Fibroblast of pulmonary artery (primary cell): ENCODE data around the gene MSRB3.

Experiments
- DNase-seq: peaks from one replicate; pipeline ENCODE4 v3.0.0-alpha.2; 2010; ENCODE audit warnings: low read depth
- H3K4me3 ChIP-seq: replicated peaks from 2 replicates; pipeline ENCODE4 v1.5.1; 2011; ENCODE audit warnings: low read depth, mild to moderate bottlenecking, control low read depth, low read length, moderate library complexity
- CTCF ChIP-seq: IDR thresholded peaks from 2 replicates; pipeline ENCODE4 v1.5.1; 2011; ENCODE audit warnings: mild to moderate bottlenecking, control low read depth, low read length, inconsistent platforms; ENCODE audit errors: missing control alignments

Gene MSRB3

DNA sequence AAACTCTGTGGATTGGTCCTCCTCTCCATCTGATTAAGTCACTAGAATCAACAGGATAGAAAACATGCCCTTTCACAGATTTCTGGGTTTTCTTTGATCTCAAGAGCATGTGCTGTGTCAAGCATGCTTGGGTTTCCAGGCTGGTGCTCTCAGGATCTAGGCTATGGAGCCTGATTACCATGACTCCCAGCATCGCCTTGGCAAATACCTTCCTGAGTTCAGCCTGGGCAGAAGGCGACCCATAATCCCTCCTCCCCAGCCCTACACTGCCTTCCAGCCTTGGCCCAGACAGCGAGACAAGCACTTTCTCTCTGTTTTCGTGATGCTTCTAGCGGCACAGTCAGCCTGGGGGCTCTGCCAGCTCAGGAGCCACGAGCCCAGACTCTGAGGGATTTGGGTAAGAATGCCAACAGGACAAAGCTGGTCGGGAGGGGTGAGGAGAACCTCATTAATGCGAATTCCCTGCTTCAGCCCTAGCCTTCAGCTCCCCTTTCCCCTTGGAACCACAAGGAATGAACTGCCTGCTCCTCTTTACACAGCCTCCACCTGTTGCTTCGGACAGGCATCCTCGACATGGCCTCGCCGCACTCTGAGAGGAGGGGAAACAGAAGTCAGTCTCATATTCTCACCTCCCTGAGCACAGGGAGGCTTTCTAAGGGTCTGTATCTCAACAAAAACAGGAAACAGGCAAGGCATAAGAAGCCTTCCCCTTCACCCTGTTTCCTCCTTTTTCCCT lies 227.1 kb downstream of the MSRB3 start:
- TF ChIP-seq CTCF: no peak
- DNase-seq: no peak
- no peak overlapping the region for H3K4me3 ChIP-seq

- no peak for TF ChIP-seq CTCF
- no peak for DNase-seq
- H3K4me3 ChIP-seq: no peak overlapping the region
These were observed 230.0 kb downstream of the MSRB3 start for GRCh38 chr12:65508276-65509035.

- no peak for DNase-seq
- no peak for TF ChIP-seq CTCF
- H3K4me3 ChIP-seq: no peak overlapping the region
These were observed 231.5 kb downstream of the MSRB3 start for GRCh38 chr12:65510007-65510406.

GRCh38 chr12:65510584-65511050 lies 232.1 kb downstream of the MSRB3 start:
- DNase-seq: peak; percentile 53
- H3K4me3 ChIP-seq: no peak overlapping the region
- no peak for TF ChIP-seq CTCF

- no peak for DNase-seq
- H3K4me3 ChIP-seq: no peak overlapping the region
- TF ChIP-seq CTCF: no peak
These were observed 232.8 kb downstream of the MSRB3 start for GRCh38 chr12:65511134-65511834.

DNA sequence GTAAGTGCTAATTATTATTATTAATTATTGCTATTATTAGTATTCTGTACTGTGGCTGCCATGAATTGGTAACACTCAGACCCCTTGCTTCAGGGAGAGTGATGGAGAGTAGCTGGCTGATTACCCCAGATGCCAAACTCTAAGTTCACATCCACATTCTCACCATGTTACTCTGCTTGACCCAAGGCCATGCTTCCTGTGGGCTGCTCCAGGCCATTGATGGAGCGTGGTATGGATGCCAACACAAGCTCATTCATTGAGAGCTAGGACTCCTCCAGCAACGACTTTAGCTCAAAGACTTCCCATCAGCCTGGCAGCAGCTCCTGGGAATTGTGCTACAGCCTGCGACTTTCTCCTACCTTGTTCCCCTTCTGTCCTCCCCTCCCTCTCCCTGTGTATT lies 233.4 kb downstream of the MSRB3 start:
- H3K4me3 ChIP-seq: no peak overlapping the region
- no peak for DNase-seq
- no peak for TF ChIP-seq CTCF
